ENCODE measurements around the gene THSD7B.

The THSD7B gene

DNA sequence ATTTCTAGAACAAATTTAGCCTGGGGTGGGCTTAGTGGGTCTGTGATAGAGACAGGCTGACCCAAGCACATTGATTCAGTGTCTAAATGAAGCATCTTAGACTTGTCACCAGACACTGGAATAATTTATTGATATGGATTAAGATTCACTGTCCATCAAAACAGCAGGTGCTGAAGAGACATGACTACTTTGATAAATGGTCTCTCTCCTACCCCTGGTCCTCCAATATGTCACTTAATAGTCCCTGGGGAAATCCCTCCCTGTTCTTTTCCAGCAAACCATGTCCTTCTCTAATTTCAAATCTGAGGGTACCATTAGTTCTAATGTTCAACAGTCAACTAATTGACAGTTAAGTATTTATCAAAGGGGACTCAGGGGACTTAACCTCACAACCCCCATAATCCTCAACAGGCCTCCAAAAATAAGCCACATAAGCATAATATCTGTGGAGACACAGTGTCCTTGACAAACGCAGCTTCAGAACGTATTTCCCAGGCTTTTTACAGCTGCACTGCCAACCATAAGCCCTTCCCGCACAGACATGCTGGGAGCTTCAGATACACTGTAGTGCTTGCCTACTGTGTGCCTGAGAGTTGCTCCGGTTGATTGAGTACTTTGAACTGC lies 391.0 kb downstream of the THSD7B start:
- Histone ChIP-seq H4K20me1 (ENCODE audit: insufficient read depth, low read length) (no peaks in the 10 kb centered on the region), H3F3A (ENCODE audit: insufficient read depth, low read length) (no peaks in the 10 kb centered on the region), H3K27ac (ENCODE audit: low read depth, low read length, poor library complexity, severe bottlenecking) (no peak overlapping the region), H3K9me2 (ENCODE audit: low read depth, low read length) (no peaks in the 10 kb centered on the region), H3K27me3 (ENCODE audit: insufficient read depth, low read length) (no peaks in the 10 kb centered on the region), H3K79me2 (ENCODE audit: insufficient read depth, low read length) (no peaks in the 10 kb centered on the region), H3K4me3 (ENCODE audit: low read depth, low read length, poor library complexity, severe bottlenecking) (no peak overlapping the region), H3K36me3 (ENCODE audit: insufficient read depth, low read length) (no peaks in the 10 kb centered on the region), H3K9ac (ENCODE audit: low read length) (no peak overlapping the region), H3K4me1 (ENCODE audit: insufficient read depth, low read length, severe bottlenecking) (no peaks in the 10 kb centered on the region), H3K9me3 (ENCODE audit: low read length) (no peaks in the 10 kb centered on the region), H2AFZ (ENCODE audit: low read length) (no peak overlapping the region), H3K4me2 (ENCODE audit: low read length) (no peak overlapping the region)
- TF ChIP-seq EZH2 (IDR thresholded peaks at IDR 0.05; ENCODE audit: borderline replicate concordance, low read length): no peak
- TF ChIP-seq, protein P1, sequence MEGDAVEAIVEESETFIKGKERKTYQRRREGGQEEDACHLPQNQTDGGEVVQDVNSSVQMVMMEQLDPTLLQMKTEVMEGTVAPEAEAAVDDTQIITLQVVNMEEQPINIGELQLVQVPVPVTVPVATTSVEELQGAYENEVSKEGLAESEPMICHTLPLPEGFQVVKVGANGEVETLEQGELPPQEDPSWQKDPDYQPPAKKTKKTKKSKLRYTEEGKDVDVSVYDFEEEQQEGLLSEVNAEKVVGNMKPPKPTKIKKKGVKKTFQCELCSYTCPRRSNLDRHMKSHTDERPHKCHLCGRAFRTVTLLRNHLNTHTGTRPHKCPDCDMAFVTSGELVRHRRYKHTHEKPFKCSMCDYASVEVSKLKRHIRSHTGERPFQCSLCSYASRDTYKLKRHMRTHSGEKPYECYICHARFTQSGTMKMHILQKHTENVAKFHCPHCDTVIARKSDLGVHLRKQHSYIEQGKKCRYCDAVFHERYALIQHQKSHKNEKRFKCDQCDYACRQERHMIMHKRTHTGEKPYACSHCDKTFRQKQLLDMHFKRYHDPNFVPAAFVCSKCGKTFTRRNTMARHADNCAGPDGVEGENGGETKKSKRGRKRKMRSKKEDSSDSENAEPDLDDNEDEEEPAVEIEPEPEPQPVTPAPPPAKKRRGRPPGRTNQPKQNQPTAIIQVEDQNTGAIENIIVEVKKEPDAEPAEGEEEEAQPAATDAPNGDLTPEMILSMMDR (IDR thresholded peaks at IDR 0.05; ENCODE audit: low read length): no peak

DNA sequence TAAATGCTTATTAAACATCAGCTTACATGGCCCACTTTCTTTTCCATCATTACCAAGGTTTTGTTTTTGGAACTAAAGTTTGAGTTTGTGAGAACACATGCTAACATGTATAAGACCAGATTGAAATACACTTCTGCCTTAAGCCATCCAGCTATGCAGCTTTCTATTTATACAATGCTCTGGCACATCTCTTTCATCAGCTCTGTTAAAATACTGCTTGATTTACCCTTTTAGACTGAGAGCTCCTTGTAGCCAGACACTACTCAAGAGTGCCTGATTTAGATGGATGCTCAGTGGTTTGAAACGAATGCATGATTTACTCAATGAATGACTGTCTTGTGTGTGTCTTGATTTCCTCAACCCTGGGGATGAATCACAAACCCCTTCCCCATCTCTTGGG lies 392.5 kb downstream of the THSD7B start:
- Histone ChIP-seq H3K4me1 (ENCODE audit: insufficient read depth, low read length, severe bottlenecking) (no peaks in the 10 kb centered on the region), H4K20me1 (ENCODE audit: insufficient read depth, low read length) (no peaks in the 10 kb centered on the region), H3F3A (ENCODE audit: insufficient read depth, low read length) (no peaks in the 10 kb centered on the region), H3K79me2 (ENCODE audit: insufficient read depth, low read length) (no peaks in the 10 kb centered on the region), H3K27me3 (ENCODE audit: insufficient read depth, low read length) (no peaks in the 10 kb centered on the region), H2AFZ (ENCODE audit: low read length) (no peak overlapping the region), H3K9ac (ENCODE audit: low read length) (no peak overlapping the region), H3K36me3 (ENCODE audit: insufficient read depth, low read length) (no peaks in the 10 kb centered on the region), H3K4me3 (ENCODE audit: low read depth, low read length, poor library complexity, severe bottlenecking) (no peak overlapping the region), H3K4me2 (ENCODE audit: low read length) (no peak overlapping the region), H3K9me3 (ENCODE audit: low read length) (no peaks in the 10 kb centered on the region), H3K27ac (ENCODE audit: low read depth, low read length, poor library complexity, severe bottlenecking) (no peak overlapping the region), H3K9me2 (ENCODE audit: low read depth, low read length) (no peaks in the 10 kb centered on the region)
- no peak for TF ChIP-seq EZH2 (IDR thresholded peaks at IDR 0.05; ENCODE audit: borderline replicate concordance, low read length)

DNA sequence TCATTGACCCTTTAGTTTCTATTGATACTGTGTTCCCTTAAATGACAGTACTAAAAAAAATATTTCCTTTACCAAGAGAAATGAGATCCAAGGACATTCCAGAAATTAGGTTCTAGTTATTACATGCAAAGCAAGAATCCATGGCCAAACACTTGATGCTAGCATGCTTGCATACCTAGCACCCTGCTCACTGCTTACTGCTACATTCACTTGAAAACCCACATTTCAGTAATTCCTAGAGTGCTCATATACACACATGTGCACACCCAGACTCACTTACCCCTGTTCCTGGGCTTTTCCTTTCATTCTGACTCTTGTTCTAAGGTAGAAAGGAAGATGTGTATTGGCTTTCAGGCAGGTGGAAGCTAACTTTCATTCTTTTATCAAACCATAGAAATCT lies 395.9 kb downstream of the THSD7B start:
- Histone ChIP-seq H3K9me2 (ENCODE audit: low read depth, low read length) (no peaks in the 10 kb centered on the region), H3K27me3 (ENCODE audit: insufficient read depth, low read length) (no peaks in the 10 kb centered on the region), H3K36me3 (ENCODE audit: insufficient read depth, low read length) (no peaks in the 10 kb centered on the region), H2AFZ (ENCODE audit: low read length) (no peak overlapping the region), H3K79me2 (ENCODE audit: insufficient read depth, low read length) (no peaks in the 10 kb centered on the region), H3K9me3 (ENCODE audit: low read length) (no peaks in the 10 kb centered on the region), H3K27ac (ENCODE audit: low read depth, low read length, poor library complexity, severe bottlenecking) (no peak overlapping the region), H3K9ac (ENCODE audit: low read length) (no peak overlapping the region), H4K20me1 (ENCODE audit: insufficient read depth, low read length) (no peaks in the 10 kb centered on the region), H3F3A (ENCODE audit: insufficient read depth, low read length) (no peaks in the 10 kb centered on the region), H3K4me3 (ENCODE audit: low read depth, low read length, poor library complexity, severe bottlenecking) (no peak overlapping the region), H3K4me1 (ENCODE audit: insufficient read depth, low read length, severe bottlenecking) (no peaks in the 10 kb centered on the region), H3K4me2 (ENCODE audit: low read length) (no peak overlapping the region)
- TF ChIP-seq, protein P1 (IDR thresholded peaks at IDR 0.05; ENCODE audit: low read length): no peak
- TF ChIP-seq EZH2 (IDR thresholded peaks at IDR 0.05; ENCODE audit: borderline replicate concordance, low read length): no peak

DNA sequence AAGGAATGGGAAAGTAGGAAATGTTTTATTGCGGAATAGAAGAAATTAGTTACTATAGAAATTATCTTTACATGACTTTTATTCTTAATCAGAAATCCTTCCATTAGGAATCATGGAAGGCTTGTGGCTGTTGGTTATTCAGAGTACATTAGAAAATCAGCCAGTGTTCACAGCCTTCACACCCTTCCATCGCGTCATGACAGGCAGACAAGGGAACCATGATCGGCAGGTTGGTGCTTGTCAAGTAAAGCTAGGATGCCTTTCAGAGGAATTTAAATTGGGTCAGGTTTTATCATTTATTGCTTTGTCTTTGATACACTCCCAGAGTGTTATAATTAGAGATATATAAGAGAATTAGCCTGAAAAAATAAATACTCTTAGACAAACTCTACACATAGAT lies 400.6 kb downstream of the THSD7B start:
- TF ChIP-seq, protein P1 (IDR thresholded peaks at IDR 0.05; ENCODE audit: low read length): no peak
- no peak for TF ChIP-seq EZH2 (IDR thresholded peaks at IDR 0.05; ENCODE audit: borderline replicate concordance, low read length)

More for the DNA sequence above, 400.6 kb downstream of the THSD7B start:
- no peaks in the 10 kb centered on the region for H3K9me3 ChIP-seq (ENCODE audit: low read length)
- no peaks in the 10 kb centered on the region for H3K27me3 ChIP-seq (ENCODE audit: insufficient read depth, low read length)
- no peak overlapping the region for H3K4me2 ChIP-seq (ENCODE audit: low read length)
- no peaks in the 10 kb centered on the region for H4K20me1 ChIP-seq (ENCODE audit: insufficient read depth, low read length)
- H3K27ac ChIP-seq (ENCODE audit: low read depth, low read length, poor library complexity, severe bottlenecking): no peak overlapping the region
- H3K36me3 ChIP-seq (ENCODE audit: insufficient read depth, low read length): no peaks in the 10 kb centered on the region
- no peaks in the 10 kb centered on the region for H3K9me2 ChIP-seq (ENCODE audit: low read depth, low read length)
- H3F3A ChIP-seq (ENCODE audit: insufficient read depth, low read length): no peaks in the 10 kb centered on the region
- H2AFZ ChIP-seq (ENCODE audit: low read length): no peak overlapping the region
- H3K4me3 ChIP-seq (ENCODE audit: low read depth, low read length, poor library complexity, severe bottlenecking): no peak overlapping the region
- no peak overlapping the region for H3K9ac ChIP-seq (ENCODE audit: low read length)
- H3K4me1 ChIP-seq (ENCODE audit: insufficient read depth, low read length, severe bottlenecking): no peaks in the 10 kb centered on the region
- H3K79me2 ChIP-seq (ENCODE audit: insufficient read depth, low read length): no peaks in the 10 kb centered on the region
